Measurements from ENCODE around the gene CHST10. TPM values are rescaled to one million over a fixed set of nuclear protein-coding genes. Genes with fewer than 3 reads are reported as not detected.
"Not testable (repeated sequence)": the region's sequence is repeated elsewhere in the genome, so short reads cannot be mapped to it uniquely, and the experiment has no call there.

Gene CHST10
- total and polyA plus RNA-seq, 5 donors from 2014 or later, result 0.20 to 0.81 (median 0.75) TPM; not detected in 2

DNA sequence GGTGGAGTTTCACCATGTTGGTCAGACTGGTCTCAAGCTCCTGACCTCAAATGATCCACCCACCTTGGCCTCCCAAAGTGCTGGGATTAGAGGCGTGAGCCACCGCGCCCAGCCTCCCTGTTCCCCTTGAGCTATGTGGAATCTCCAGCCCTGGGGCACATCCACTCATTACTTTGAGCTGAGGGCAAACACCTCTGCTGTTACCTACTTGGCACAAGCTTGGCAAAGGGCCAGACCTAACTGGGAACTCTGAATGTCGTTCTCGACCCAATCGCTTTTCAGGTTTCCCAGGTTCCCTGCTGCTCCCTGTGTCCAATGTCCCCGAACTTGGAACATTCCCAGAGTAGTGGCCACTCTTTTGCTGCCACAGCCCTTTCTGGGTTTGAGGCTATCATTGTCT lies 40.6 kb downstream of the CHST10 start:
- no peak for DNase-seq
- peaks cover 0 to 12% (median 3%) of the 10 kb centered on the region in 7 donors for H3K9me3 Mint-ChIP-seq
- ATAC-seq (ENCODE audit: low read depth in 2 of 2), result no peak
- peaks cover 10% of the 10 kb centered on the region for H3K27me3 Mint-ChIP-seq
- Histone ChIP-seq H3K9me3 (ENCODE audit: control insufficient read depth in 2 of 2, low read length in 2 of 2) (peaks cover 5 to 6% of the 10 kb centered on the region in 2 experiments), H3K4me3 (ENCODE audit: low read depth, low read length) (no peak overlapping the region), H3K27ac (ENCODE audit: insufficient read depth, low read length, poor library complexity, severe bottlenecking) (no peak overlapping the region), H3K36me3 (ENCODE audit: control insufficient read depth, insufficient read depth, low read length) (no peaks in the 10 kb centered on the region), H3K4me1 (ENCODE audit: control insufficient read depth, insufficient read depth, low read length, poor library complexity, severe bottlenecking) (no peaks in the 10 kb centered on the region), H3K27me3 (ENCODE audit: control insufficient read depth, insufficient read depth, low read length) (no peaks in the 10 kb centered on the region)
- H3K4me3 Mint-ChIP-seq, result no peak overlapping the region
- H3K4me1 Mint-ChIP-seq, result peaks cover 0 to 4% (median 0%) of the 10 kb centered on the region in 4 donors
- H3K27ac Mint-ChIP-seq, result no peak overlapping the region
- H3K36me3 Mint-ChIP-seq, result no peaks in the 10 kb centered on the region

- DNase-seq (peak in 1 of 3 donors; percentile 15), ATAC-seq (ENCODE audit: low read depth in 2 of 2) (no peak)
- H3K4me3 Mint-ChIP-seq, result no peak overlapping the region
- Histone ChIP-seq H3K27me3 (ENCODE audit: control insufficient read depth, insufficient read depth, low read length) (peaks cover 12% of the 10 kb centered on the region), H3K4me1 (ENCODE audit: control insufficient read depth, insufficient read depth, low read length, poor library complexity, severe bottlenecking) (no peaks in the 10 kb centered on the region), H3K4me3 (ENCODE audit: low read depth, low read length) (no peak overlapping the region), H3K27ac (ENCODE audit: insufficient read depth, low read length, poor library complexity, severe bottlenecking) (no peak overlapping the region), H3K9me3 (ENCODE audit: control insufficient read depth in 2 of 2, low read length in 2 of 2) (peaks cover 12 to 23% of the 10 kb centered on the region in 2 experiments), H3K36me3 (ENCODE audit: control insufficient read depth, insufficient read depth, low read length) (no peaks in the 10 kb centered on the region)
- H3K4me1 Mint-ChIP-seq, result peaks cover 0 to 5% (median 0%) of the 10 kb centered on the region in 4 donors
- no peak overlapping the region for H3K27ac Mint-ChIP-seq
- H3K36me3 Mint-ChIP-seq, result no peaks in the 10 kb centered on the region
- H3K27me3 Mint-ChIP-seq, result peaks cover 5% of the 10 kb centered on the region
- H3K9me3 Mint-ChIP-seq, result peaks cover 0 to 37% (median 3%) of the 10 kb centered on the region in 7 donors
Measured at GRCh38 chr2:100367163-100367562, 50.3 kb downstream of the CHST10 start.

DNA sequence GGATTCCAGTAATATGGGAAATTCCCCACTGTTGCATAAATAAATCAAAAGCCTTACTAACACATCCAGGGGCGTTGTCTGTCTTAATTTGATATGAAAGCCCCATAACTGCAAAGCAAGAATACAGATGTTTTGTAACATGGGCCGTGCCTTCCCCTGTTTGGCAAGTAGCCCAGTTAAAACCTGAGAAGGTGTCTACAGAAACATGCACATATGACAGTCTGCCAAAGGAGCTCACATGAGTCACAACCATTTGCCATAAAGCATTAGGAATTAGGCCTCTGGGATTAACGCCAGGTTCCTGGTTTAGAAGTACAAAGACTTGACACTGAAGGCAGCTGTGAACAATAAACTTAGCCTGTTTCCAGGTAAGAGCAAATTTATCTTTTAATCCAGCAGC lies 52.0 kb downstream of the CHST10 start:
- no peaks in the 10 kb centered on the region for H3K27me3 Mint-ChIP-seq
- no peak for ATAC-seq (ENCODE audit: low read depth in 2 of 2)
- no peak overlapping the region for H3K4me3 Mint-ChIP-seq
- H3K4me1 Mint-ChIP-seq, result peaks cover 0 to 5% (median 0%) of the 10 kb centered on the region in 4 donors
- Histone ChIP-seq H3K36me3 (ENCODE audit: control insufficient read depth, insufficient read depth, low read length) (no peaks in the 10 kb centered on the region), H3K4me3 (ENCODE audit: low read depth, low read length) (no peak overlapping the region), H3K27me3 (ENCODE audit: control insufficient read depth, insufficient read depth, low read length) (peaks cover 8% of the 10 kb centered on the region), H3K9me3 (ENCODE audit: control insufficient read depth in 2 of 2, low read length in 2 of 2) (peaks cover 5 to 7% of the 10 kb centered on the region in 2 experiments), H3K27ac (ENCODE audit: insufficient read depth, low read length, poor library complexity, severe bottlenecking) (no peak overlapping the region), H3K4me1 (ENCODE audit: control insufficient read depth, insufficient read depth, low read length, poor library complexity, severe bottlenecking) (no peaks in the 10 kb centered on the region)
- no peak for DNase-seq
- H3K9me3 Mint-ChIP-seq, result peaks cover 0 to 26% (median 4%) of the 10 kb centered on the region in 7 donors
- no peaks in the 10 kb centered on the region for H3K36me3 Mint-ChIP-seq
- no peak overlapping the region for H3K27ac Mint-ChIP-seq

DNA sequence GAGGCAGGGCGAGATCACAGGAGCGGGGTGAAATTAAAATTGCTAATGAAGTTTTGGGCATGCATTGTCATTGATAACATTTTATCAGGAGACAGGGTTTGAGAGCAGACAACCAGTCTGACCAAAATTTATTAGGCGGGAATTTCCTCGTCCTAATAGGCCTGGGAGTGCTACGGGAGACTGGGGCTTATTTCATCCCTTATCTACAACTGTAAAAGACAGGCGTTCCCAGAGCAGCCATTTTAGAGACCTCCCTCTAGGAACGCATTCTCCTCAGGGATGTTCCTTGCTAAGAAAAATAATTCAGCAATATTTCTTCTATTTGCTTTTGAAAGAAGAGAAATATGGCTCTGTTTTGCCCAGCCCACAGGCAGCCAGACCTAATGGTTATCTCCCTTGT lies 55.2 kb downstream of the CHST10 start:
- H3K9me3 ChIP-seq (ENCODE audit: control insufficient read depth in 2 of 2, low read length in 2 of 2); H3K27me3 ChIP-seq (ENCODE audit: control insufficient read depth, insufficient read depth, low read length); H3K4me1 Mint-ChIP-seq; H3K36me3 ChIP-seq (ENCODE audit: control insufficient read depth, insufficient read depth, low read length); H3K27ac Mint-ChIP-seq; DNase-seq; H3K4me1 ChIP-seq (ENCODE audit: control insufficient read depth, insufficient read depth, low read length, poor library complexity, severe bottlenecking); ATAC-seq (ENCODE audit: low read depth in 2 of 2); H3K27ac ChIP-seq (ENCODE audit: insufficient read depth, low read length, poor library complexity, severe bottlenecking); H3K4me3 ChIP-seq (ENCODE audit: low read depth, low read length); H3K4me3 Mint-ChIP-seq; H3K36me3 Mint-ChIP-seq: not testable (repeated sequence)
- H3K9me3 Mint-ChIP-seq, result peaks cover 0 to 17% (median 6%) of the 10 kb centered on the region in 7 donors
- H3K27me3 Mint-ChIP-seq, result peaks cover 13% of the 10 kb centered on the region

- Histone ChIP-seq H3K4me1 (ENCODE audit: control insufficient read depth, insufficient read depth, low read length, poor library complexity, severe bottlenecking) (no peaks in the 10 kb centered on the region), H3K27me3 (ENCODE audit: control insufficient read depth, insufficient read depth, low read length) (no peaks in the 10 kb centered on the region), H3K27ac (ENCODE audit: insufficient read depth, low read length, poor library complexity, severe bottlenecking) (no peak overlapping the region), H3K9me3 (ENCODE audit: control insufficient read depth in 2 of 2, low read length in 2 of 2) (no peaks in the 10 kb centered on the region), H3K4me3 (ENCODE audit: low read depth, low read length) (no peak overlapping the region), H3K36me3 (ENCODE audit: control insufficient read depth, insufficient read depth, low read length) (no peaks in the 10 kb centered on the region)
- Mint-ChIP-seq H3K4me1 (no peaks in the 10 kb centered on the region), H3K27me3 (peaks cover 18% of the 10 kb centered on the region), H3K27ac (no peak overlapping the region), H3K36me3 (no peaks in the 10 kb centered on the region), H3K4me3 (no peak overlapping the region), H3K9me3 (peaks cover 0 to 22% (median 4%) of the 10 kb centered on the region in 7 donors)
- no peak for ATAC-seq (ENCODE audit: low read depth in 2 of 2)
- no peak for DNase-seq
Measured at GRCh38 chr2:100359576-100359975, 57.9 kb downstream of the CHST10 start.

- Histone ChIP-seq H3K4me3 (ENCODE audit: low read depth, low read length) (no peak overlapping the region), H3K27ac (ENCODE audit: insufficient read depth, low read length, poor library complexity, severe bottlenecking) (no peak overlapping the region), H3K36me3 (ENCODE audit: control insufficient read depth, insufficient read depth, low read length) (no peaks in the 10 kb centered on the region), H3K9me3 (ENCODE audit: control insufficient read depth in 2 of 2, low read length in 2 of 2) (no peaks in the 10 kb centered on the region), H3K27me3 (ENCODE audit: control insufficient read depth, insufficient read depth, low read length) (peaks cover 2% of the 10 kb centered on the region), H3K4me1 (ENCODE audit: control insufficient read depth, insufficient read depth, low read length, poor library complexity, severe bottlenecking) (no peaks in the 10 kb centered on the region)
- no peak overlapping the region for H3K4me3 Mint-ChIP-seq
- H3K27me3 Mint-ChIP-seq, result peaks cover 21% of the 10 kb centered on the region
- DNase-seq, result no peak
- H3K4me1 Mint-ChIP-seq, result no peaks in the 10 kb centered on the region
- ATAC-seq (ENCODE audit: low read depth in 2 of 2), result no peak
- H3K36me3 Mint-ChIP-seq, result no peaks in the 10 kb centered on the region
- no peak overlapping the region for H3K27ac Mint-ChIP-seq
- H3K9me3 Mint-ChIP-seq, result peaks cover 0 to 22% (median 4%) of the 10 kb centered on the region in 7 donors
Measured at GRCh38 chr2:100358554-100358953, 58.9 kb downstream of the CHST10 start.

DNA sequence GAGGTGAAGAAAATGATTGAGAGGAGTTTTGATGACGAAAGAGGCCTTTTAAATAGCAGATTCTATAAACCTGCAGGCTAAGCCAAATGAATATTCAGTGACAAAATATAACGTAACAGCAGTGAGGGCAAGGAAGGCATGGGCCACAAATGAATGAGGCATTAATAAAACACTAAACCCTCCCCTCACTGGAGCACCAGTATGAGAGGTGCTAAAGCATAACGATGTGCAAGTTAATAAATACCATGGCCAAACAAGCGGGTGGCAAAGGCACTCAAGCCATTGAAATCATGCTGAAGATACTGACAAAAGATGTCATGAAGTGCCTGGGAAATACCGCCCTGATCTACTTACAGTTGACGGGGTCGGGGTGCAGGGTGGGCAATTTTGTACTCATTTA lies 64.9 kb downstream of the CHST10 start:
- Mint-ChIP-seq H3K27ac (no peak overlapping the region), H3K4me1 (peaks cover 0 to 4% (median 0%) of the 10 kb centered on the region in 4 donors), H3K9me3 (peaks cover 0 to 4% (median 0%) of the 10 kb centered on the region in 7 donors), H3K4me3 (peak overlapping the region in 1 of 4 donors; percentile 47), H3K27me3 (peaks cover 27% of the 10 kb centered on the region), H3K36me3 (no peaks in the 10 kb centered on the region)
- no peak for DNase-seq
- Histone ChIP-seq H3K4me1 (ENCODE audit: control insufficient read depth, insufficient read depth, low read length, poor library complexity, severe bottlenecking) (no peaks in the 10 kb centered on the region), H3K27ac (ENCODE audit: insufficient read depth, low read length, poor library complexity, severe bottlenecking) (no peak overlapping the region), H3K4me3 (ENCODE audit: low read depth, low read length) (no peak overlapping the region), H3K27me3 (ENCODE audit: control insufficient read depth, insufficient read depth, low read length) (peaks cover 2% of the 10 kb centered on the region), H3K36me3 (ENCODE audit: control insufficient read depth, insufficient read depth, low read length) (no peaks in the 10 kb centered on the region), H3K9me3 (ENCODE audit: control insufficient read depth in 2 of 2, low read length in 2 of 2) (no peaks in the 10 kb centered on the region)
- no peak for ATAC-seq (ENCODE audit: low read depth in 2 of 2)

- Mint-ChIP-seq H3K4me3 (peak overlapping the region in 1 of 4 donors; percentile 43), H3K36me3 (no peaks in the 10 kb centered on the region), H3K4me1 (peaks cover 0 to 4% (median 0%) of the 10 kb centered on the region in 4 donors), H3K9me3 (peaks cover 0 to 3% (median 0%) of the 10 kb centered on the region in 7 donors), H3K27ac (no peak overlapping the region), H3K27me3 (peaks cover 29% of the 10 kb centered on the region)
- Histone ChIP-seq H3K27me3 (ENCODE audit: control insufficient read depth, insufficient read depth, low read length) (peaks cover 5% of the 10 kb centered on the region), H3K36me3 (ENCODE audit: control insufficient read depth, insufficient read depth, low read length) (no peaks in the 10 kb centered on the region), H3K9me3 (ENCODE audit: control insufficient read depth in 2 of 2, low read length in 2 of 2) (no peaks in the 10 kb centered on the region), H3K4me1 (ENCODE audit: control insufficient read depth, insufficient read depth, low read length, poor library complexity, severe bottlenecking) (no peaks in the 10 kb centered on the region), H3K27ac (ENCODE audit: insufficient read depth, low read length, poor library complexity, severe bottlenecking) (no peak overlapping the region), H3K4me3 (ENCODE audit: low read depth, low read length) (no peak overlapping the region)
- ATAC-seq (ENCODE audit: low read depth in 2 of 2), result no peak
- no peak for DNase-seq
Measured at GRCh38 chr2:100350661-100351185, 66.7 kb downstream of the CHST10 start.

All from CD4-positive, CD25-positive, alpha-beta regulatory T cell (primary cell).